Trophoblast cell (in vitro differentiated cells and primary cell): ENCODE results near the gene LITAF.

Experiments
- DNase-seq, 2 donors: peaks; one replicate each; pipeline ENCODE4 v3.0.0-alpha.2; 2016
- H2AFZ ChIP-seq: 2 replicates; pipeline ENCODE4 v1.6.1; 2013; ENCODE audit warnings: low read length, moderate library complexity, mild to moderate bottlenecking; ENCODE audit not compliant: insufficient read depth, poor library complexity
- H2AK5ac ChIP-seq: 2 replicates; pipeline ENCODE4 v1.6.1; 2013; ENCODE audit warnings: mild to moderate bottlenecking, low read length
- H2BK120ac ChIP-seq: 2 replicates; pipeline ENCODE4 v1.6.1; 2013; ENCODE audit warnings: low read length, mild to moderate bottlenecking, moderate library complexity; ENCODE audit not compliant: insufficient read depth, poor library complexity
- H2BK12ac ChIP-seq: 2 replicates; pipeline ENCODE4 v1.6.1; 2013; ENCODE audit warnings: mild to moderate bottlenecking, low read length, moderate library complexity
- H2BK5ac ChIP-seq: 2 replicates; pipeline ENCODE4 v1.6.1; 2013; ENCODE audit warnings: low read length, low read depth, moderate library complexity, mild to moderate bottlenecking; ENCODE audit not compliant: poor library complexity
- H3K14ac ChIP-seq: 2 replicates; pipeline ENCODE4 v1.6.1; 2013; ENCODE audit warnings: mild to moderate bottlenecking, low read length
- H3K18ac ChIP-seq: 2 replicates; pipeline ENCODE4 v1.6.1; 2013; ENCODE audit warnings: mild to moderate bottlenecking, low read length
- H3K23ac ChIP-seq: 2 replicates; pipeline ENCODE4 v1.6.1; 2013; ENCODE audit warnings: low read length
- H3K27ac ChIP-seq: 2 replicates; pipeline ENCODE4 v1.5.1; 2013; ENCODE audit warnings: low read depth, mild to moderate bottlenecking, inconsistent platforms, low read length, moderate library complexity
- H3K27me3 ChIP-seq: 2 replicates; pipeline ENCODE4 v1.6.1; 2013; ENCODE audit warnings: inconsistent platforms, mild to moderate bottlenecking, low read length, moderate library complexity; ENCODE audit not compliant: insufficient read depth
- H3K36me3 ChIP-seq, 2 experiments: 1 replicate in 1 of 2; 2 replicates in 1 of 2; pipeline ENCODE4 v1.6.1; 2013; ENCODE audit warnings: low read length in 2 of 2, mild to moderate bottlenecking in 2 of 2, moderate library complexity in 1 of 2; ENCODE audit not compliant: insufficient read depth in 2 of 2, control insufficient read depth in 1 of 2
- H3K4ac ChIP-seq: 2 replicates; pipeline ENCODE4 v1.6.1; 2013; ENCODE audit warnings: low read depth, mild to moderate bottlenecking, low read length, moderate library complexity
- H3K4me1 ChIP-seq, 2 experiments: 1 replicate in 1 of 2; 2 replicates in 1 of 2; pipeline ENCODE4 v1.6.1; 2013; ENCODE audit warnings: low read length in 2 of 2, mild to moderate bottlenecking in 2 of 2, moderate library complexity in 1 of 2; ENCODE audit not compliant: insufficient read depth in 2 of 2, control insufficient read depth in 1 of 2
- H3K4me2 ChIP-seq: 2 replicates; pipeline ENCODE4 v1.6.1; 2013; ENCODE audit warnings: inconsistent platforms, mild to moderate bottlenecking, low read length, moderate library complexity
- H3K4me3 ChIP-seq: 2 replicates; pipeline ENCODE4 v1.5.1; 2013; ENCODE audit warnings: mild to moderate bottlenecking, low read depth, low read length, inconsistent platforms
- H3K79me1 ChIP-seq: one replicate; pipeline ENCODE4 v1.6.1; 2013; ENCODE audit warnings: low read length
- H3K79me2 ChIP-seq: 2 replicates; pipeline ENCODE4 v1.6.1; 2013; ENCODE audit warnings: low read length, mild to moderate bottlenecking; ENCODE audit not compliant: control insufficient read depth, insufficient read depth, poor library complexity
- H3K9ac ChIP-seq: 2 replicates; pipeline ENCODE4 v1.6.1; 2013; ENCODE audit warnings: mild to moderate bottlenecking, low read length
- H3K9me3 ChIP-seq: 2 replicates; pipeline ENCODE4 v1.6.1; 2013; ENCODE audit warnings: low read depth, mild to moderate bottlenecking, control low read depth, inconsistent platforms, low read length; ENCODE audit not compliant: insufficient read depth
- H4K12ac ChIP-seq: 2 replicates; pipeline ENCODE4 v1.6.1; 2013; ENCODE audit warnings: low read depth, mild to moderate bottlenecking, low read length, moderate library complexity
- H4K8ac ChIP-seq: 2 replicates; pipeline ENCODE4 v1.6.1; 2013; ENCODE audit warnings: low read depth, mild to moderate bottlenecking, low read length, moderate library complexity
- H4K91ac ChIP-seq: one replicate; pipeline ENCODE4 v1.6.1; 2013; ENCODE audit warnings: low read depth, mild to moderate bottlenecking, low read length, moderate library complexity
- WGBS: extraction: QIAGEN DNeasy Blood & Tissue Kit; methylation state at CpG from one replicate; pipeline ENCODE4 v1.1.7; 2013; ENCODE audit warnings: missing lambda C conversion rate; ENCODE audit not compliant: insufficient read length, insufficient coverage; ENCODE audit errors: extremely low coverage; 5-methylcytosine and 5-hydroxymethylcytosine counted together

The LITAF gene

DNA sequence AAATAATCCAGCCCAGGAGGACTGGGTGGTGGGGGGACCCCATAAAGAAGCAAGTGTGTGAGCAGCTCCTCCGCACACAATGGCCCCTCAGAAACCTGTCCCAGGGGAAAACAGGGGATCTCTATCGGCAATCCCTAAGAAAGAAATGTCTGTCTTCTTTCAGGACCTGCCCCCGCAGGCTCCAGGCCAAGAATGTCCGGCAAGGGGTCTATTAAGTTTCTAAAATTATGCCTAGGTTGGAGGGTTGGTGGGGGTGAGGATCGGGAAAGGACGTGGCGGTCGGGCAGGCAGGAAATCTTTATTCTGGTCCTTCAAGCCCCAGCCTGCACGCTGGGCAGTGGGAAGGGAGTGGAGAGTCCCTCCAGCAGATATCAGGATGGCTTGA, 23.4 kb upstream of the LITAF start:
- H3K36me3 ChIP-seq: no peaks in the 10 kb centered on the region
- H3K9ac ChIP-seq: no peak overlapping the region
- no peak overlapping the region for H3K4me3 ChIP-seq
- H3K79me2 ChIP-seq: no peaks in the 10 kb centered on the region
- H3K27me3 ChIP-seq: no peaks in the 10 kb centered on the region
- no peak overlapping the region for H3K4me2 ChIP-seq
- no peak overlapping the region for H3K27ac ChIP-seq
- no peak overlapping the region for H3K18ac ChIP-seq
- peaks cover 4 to 10% of the 10 kb centered on the region in 2 experiments for H3K4me1 ChIP-seq
- no peak overlapping the region for H4K8ac ChIP-seq
- no peaks in the 10 kb centered on the region for H3K79me1 ChIP-seq
- H4K12ac ChIP-seq: no peak overlapping the region
- no peak overlapping the region for H2BK120ac ChIP-seq
- H2AK5ac ChIP-seq: no peak overlapping the region
- H3K9me3 ChIP-seq: no peaks in the 10 kb centered on the region
- H3K23ac ChIP-seq: no peak overlapping the region
- no peak overlapping the region for H3K4ac ChIP-seq
- no peak overlapping the region for H2BK5ac ChIP-seq
- H4K91ac ChIP-seq: no peak overlapping the region
- H2BK12ac ChIP-seq: no peak overlapping the region
- no peak overlapping the region for H3K14ac ChIP-seq
- no peak overlapping the region for H2AFZ ChIP-seq
- DNase-seq: no peak
- no CpG with 5 or more reads among the region's 9 CpGs for WGBS

DNA sequence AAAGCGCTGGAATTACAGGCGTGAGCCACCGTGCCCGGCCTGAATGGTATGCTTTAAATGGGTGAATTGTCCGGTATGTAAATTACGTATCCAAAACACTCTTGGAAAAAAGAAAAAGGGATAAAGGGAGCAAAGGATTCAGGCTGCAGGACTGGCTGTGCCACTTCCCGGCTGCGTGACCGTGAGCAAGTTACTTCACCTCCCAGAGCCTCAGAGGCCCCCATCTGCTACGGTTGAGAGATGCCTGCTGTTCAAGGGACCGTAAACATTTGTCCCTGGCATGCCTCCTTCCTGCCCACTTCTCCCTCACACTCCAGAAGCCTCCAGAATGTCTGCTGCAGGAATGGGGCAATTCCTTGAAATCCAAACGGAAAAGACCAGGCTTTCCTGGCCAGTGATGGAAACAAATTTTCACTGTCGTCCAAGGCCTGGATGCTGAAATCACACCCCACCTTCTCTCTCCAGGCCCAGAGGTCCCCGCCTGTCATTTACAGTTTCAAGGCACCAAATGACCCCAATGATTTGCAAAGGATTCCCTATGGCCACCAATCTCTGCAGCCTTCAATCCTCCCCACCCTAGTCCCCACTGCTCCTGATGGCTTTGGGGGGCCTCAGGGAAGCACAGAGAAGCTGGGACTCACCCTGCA, 22.9 kb upstream of the LITAF start:
- Histone ChIP-seq H3K27me3 (no peaks in the 10 kb centered on the region), H3K18ac (no peak overlapping the region), H3K9me3 (no peaks in the 10 kb centered on the region), H3K79me2 (no peaks in the 10 kb centered on the region), H3K4me2 (no peak overlapping the region), H3K4ac (no peak overlapping the region), H4K91ac (no peak overlapping the region), H2BK5ac (no peak overlapping the region), H4K8ac (no peak overlapping the region), H3K9ac (no peak overlapping the region), H3K27ac (no peak overlapping the region), H3K23ac (no peak overlapping the region), H2BK120ac (no peak overlapping the region), H4K12ac (no peak overlapping the region), H3K14ac (no peak overlapping the region), H3K4me1 (peaks cover 5 to 10% of the 10 kb centered on the region in 2 experiments), H3K36me3 (no peaks in the 10 kb centered on the region), H3K4me3 (no peak overlapping the region), H3K79me1 (no peaks in the 10 kb centered on the region), H2AFZ (no peak overlapping the region), H2BK12ac (no peak overlapping the region), H2AK5ac (no peak overlapping the region)
- DNase-seq: peak; percentile 87 to 92
- no CpG with 5 or more reads among the region's 14 CpGs for WGBS

DNA sequence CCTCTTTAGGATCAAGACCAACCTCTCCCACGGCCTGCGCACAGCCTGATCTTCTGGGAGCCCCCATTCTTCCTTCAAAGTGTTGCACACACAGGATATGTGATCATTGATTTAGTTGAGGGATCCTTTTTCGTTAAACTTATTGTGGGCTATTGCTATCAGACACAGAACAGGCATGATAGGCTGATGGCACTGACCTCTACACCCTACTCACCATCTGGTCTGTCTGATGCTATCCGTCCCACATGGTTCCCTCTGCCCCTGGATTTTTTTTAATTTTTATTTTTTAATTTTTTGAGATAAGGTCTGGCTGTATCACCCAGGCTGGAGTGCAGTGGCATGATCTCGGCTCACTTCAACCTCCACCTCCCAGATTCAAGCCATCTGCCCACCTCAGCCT, 19.2 kb upstream of the LITAF start:
- H3K4ac ChIP-seq: no peak overlapping the region
- H3K27me3 ChIP-seq: no peaks in the 10 kb centered on the region
- H3K79me2 ChIP-seq: no peaks in the 10 kb centered on the region
- no peaks in the 10 kb centered on the region for H3K9me3 ChIP-seq
- H3K79me1 ChIP-seq: no peaks in the 10 kb centered on the region
- H4K91ac ChIP-seq: no peak overlapping the region
- no peak overlapping the region for H3K23ac ChIP-seq
- H3K4me1 ChIP-seq: peaks cover 2 to 3% of the 10 kb centered on the region in 2 experiments
- H3K9ac ChIP-seq: no peak overlapping the region
- H2AK5ac ChIP-seq: no peak overlapping the region
- WGBS: no CpG with 5 or more reads among the region's 5 CpGs
- H2BK120ac ChIP-seq: no peak overlapping the region
- no peaks in the 10 kb centered on the region for H3K36me3 ChIP-seq
- no peak overlapping the region for H3K27ac ChIP-seq
- H4K8ac ChIP-seq: no peak overlapping the region
- no peak overlapping the region for H3K4me2 ChIP-seq
- H2BK5ac ChIP-seq: no peak overlapping the region
- no peak for DNase-seq
- H4K12ac ChIP-seq: no peak overlapping the region
- H3K18ac ChIP-seq: no peak overlapping the region
- H2AFZ ChIP-seq: no peak overlapping the region
- H3K4me3 ChIP-seq: no peak overlapping the region
- no peak overlapping the region for H2BK12ac ChIP-seq
- no peak overlapping the region for H3K14ac ChIP-seq

DNA sequence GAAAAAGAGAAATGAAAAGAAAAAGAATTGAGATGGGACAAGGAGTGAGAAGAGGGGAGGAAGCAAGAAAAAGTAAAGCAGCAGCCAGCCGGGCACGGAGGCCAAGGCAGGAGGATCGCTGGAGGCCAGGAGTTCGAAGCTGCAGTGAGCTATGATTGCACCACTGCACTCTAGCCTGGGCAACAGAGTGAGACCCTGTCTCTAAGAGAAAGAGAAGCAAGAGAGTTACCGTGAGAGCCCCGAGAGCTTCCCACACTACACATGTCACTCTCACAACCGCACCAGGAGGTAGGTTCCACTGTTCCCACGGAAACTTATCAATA, 18.8 kb upstream of the LITAF start:
- no peak overlapping the region for H3K4ac ChIP-seq
- no peak overlapping the region for H3K4me2 ChIP-seq
- H3K4me1 ChIP-seq: peaks cover 2 to 3% of the 10 kb centered on the region in 2 experiments
- no peak overlapping the region for H3K18ac ChIP-seq
- no peak overlapping the region for H4K8ac ChIP-seq
- no peak overlapping the region for H2AK5ac ChIP-seq
- no peaks in the 10 kb centered on the region for H3K79me1 ChIP-seq
- no peak for DNase-seq
- no peaks in the 10 kb centered on the region for H3K79me2 ChIP-seq
- no CpG with 5 or more reads among the region's 8 CpGs for WGBS
- no peak overlapping the region for H4K12ac ChIP-seq
- H3K14ac ChIP-seq: no peak overlapping the region
- H3K23ac ChIP-seq: no peak overlapping the region
- H3K27me3 ChIP-seq: no peaks in the 10 kb centered on the region
- H2AFZ ChIP-seq: no peak overlapping the region
- no peak overlapping the region for H2BK12ac ChIP-seq
- no peak overlapping the region for H3K9ac ChIP-seq
- no peak overlapping the region for H2BK120ac ChIP-seq
- no peak overlapping the region for H4K91ac ChIP-seq
- H3K9me3 ChIP-seq: no peaks in the 10 kb centered on the region
- no peak overlapping the region for H3K4me3 ChIP-seq
- H2BK5ac ChIP-seq: no peak overlapping the region
- H3K36me3 ChIP-seq: no peaks in the 10 kb centered on the region
- H3K27ac ChIP-seq: no peak overlapping the region
